Measurements from ENCODE around the gene NRG3.
"Not testable (repeated sequence)": the region's sequence is repeated elsewhere in the genome, so short reads cannot be mapped to it uniquely, and the experiment has no call there.

The NRG3 gene

DNA sequence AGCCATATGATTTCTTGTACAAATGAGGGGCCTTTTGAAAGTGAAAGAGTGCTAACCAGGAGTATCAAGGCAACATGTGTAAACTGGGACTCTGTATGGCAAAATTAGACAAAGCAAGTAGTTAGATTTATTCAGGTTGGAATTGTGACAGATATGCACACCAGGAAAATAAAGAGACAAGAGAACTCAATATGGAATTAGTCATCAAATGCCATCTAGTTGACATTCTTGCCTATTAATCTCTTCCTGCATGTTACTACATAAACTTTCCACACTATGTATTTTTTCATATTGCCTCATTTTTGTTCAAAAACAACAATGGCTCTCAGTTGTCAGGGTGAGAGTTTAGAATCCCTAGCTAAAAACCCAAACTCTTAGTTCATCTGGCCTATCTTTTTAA is 799.0 kb downstream of the NRG3 start:
- no peak for DNase-seq
- no peaks in the 10 kb centered on the region for H3K36me3 ChIP-seq (replicated peaks)
- TF ChIP-seq, protein P1, sequence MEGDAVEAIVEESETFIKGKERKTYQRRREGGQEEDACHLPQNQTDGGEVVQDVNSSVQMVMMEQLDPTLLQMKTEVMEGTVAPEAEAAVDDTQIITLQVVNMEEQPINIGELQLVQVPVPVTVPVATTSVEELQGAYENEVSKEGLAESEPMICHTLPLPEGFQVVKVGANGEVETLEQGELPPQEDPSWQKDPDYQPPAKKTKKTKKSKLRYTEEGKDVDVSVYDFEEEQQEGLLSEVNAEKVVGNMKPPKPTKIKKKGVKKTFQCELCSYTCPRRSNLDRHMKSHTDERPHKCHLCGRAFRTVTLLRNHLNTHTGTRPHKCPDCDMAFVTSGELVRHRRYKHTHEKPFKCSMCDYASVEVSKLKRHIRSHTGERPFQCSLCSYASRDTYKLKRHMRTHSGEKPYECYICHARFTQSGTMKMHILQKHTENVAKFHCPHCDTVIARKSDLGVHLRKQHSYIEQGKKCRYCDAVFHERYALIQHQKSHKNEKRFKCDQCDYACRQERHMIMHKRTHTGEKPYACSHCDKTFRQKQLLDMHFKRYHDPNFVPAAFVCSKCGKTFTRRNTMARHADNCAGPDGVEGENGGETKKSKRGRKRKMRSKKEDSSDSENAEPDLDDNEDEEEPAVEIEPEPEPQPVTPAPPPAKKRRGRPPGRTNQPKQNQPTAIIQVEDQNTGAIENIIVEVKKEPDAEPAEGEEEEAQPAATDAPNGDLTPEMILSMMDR (IDR thresholded peaks at IDR 0.05; ENCODE audit: low read depth, low read length, missing control alignments): no peak
- no peak overlapping the region for H3K27ac ChIP-seq
- H3K27me3 ChIP-seq (replicated peaks): no peaks in the 10 kb centered on the region
- no peak overlapping the region for H3K4me3 ChIP-seq (ENCODE audit: low read depth, low read length)
- in situ Hi-C loops (cut with HindIII; ENCODE audit: low pct_ligation_motif_present, low sequenced_read_pairs): no loop called here

DNA sequence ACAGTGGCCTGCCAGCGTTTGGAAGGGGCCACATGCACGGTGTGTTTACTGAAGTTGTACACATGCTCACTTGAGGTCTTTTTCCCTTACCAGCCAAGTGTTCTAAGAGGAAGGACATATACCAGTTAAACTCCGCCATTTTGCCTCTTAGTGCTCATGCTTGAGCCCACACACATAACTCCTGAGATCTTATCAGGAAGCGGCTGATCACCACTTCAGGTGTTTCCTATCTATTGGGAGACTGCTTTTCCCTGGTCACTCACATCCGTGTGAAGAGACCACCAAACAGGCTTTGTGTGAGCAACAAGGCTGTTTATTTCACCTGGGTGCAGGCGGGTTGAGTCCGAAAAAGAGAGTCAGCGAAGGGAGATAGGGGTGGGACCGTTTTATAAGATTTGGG is 802.9 kb downstream of the NRG3 start:
- H3K4me3 ChIP-seq (ENCODE audit: low read depth, low read length); in situ Hi-C loops (cut with HindIII; ENCODE audit: low pct_ligation_motif_present, low sequenced_read_pairs); H3K36me3 ChIP-seq (replicated peaks); H3K27ac ChIP-seq; DNase-seq; H3K27me3 ChIP-seq (replicated peaks): not testable (repeated sequence)

DNA sequence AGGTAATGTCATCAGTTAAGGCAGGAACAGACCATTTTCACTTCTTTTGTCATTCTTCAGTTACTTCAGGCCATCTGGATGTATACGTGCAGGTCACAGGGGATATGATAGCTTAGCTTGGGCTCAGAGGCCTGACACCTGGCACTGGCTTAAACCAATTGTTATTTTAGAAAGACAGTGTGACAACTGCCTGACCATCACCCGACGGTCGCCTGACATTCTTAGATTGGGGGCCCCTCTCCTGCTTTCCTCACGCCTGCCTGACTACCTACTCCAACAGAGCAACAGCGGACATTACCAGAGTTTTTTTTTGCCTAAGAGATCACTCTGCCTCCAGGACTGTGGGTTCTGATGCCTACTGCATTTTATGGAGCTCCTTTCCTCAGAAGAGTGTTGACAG is 803.5 kb downstream of the NRG3 start:
- H3K36me3 ChIP-seq (replicated peaks); H3K27me3 ChIP-seq (replicated peaks); H3K4me3 ChIP-seq (ENCODE audit: low read depth, low read length); in situ Hi-C loops (cut with HindIII; ENCODE audit: low pct_ligation_motif_present, low sequenced_read_pairs); DNase-seq; H3K27ac ChIP-seq: not testable (repeated sequence)

DNA sequence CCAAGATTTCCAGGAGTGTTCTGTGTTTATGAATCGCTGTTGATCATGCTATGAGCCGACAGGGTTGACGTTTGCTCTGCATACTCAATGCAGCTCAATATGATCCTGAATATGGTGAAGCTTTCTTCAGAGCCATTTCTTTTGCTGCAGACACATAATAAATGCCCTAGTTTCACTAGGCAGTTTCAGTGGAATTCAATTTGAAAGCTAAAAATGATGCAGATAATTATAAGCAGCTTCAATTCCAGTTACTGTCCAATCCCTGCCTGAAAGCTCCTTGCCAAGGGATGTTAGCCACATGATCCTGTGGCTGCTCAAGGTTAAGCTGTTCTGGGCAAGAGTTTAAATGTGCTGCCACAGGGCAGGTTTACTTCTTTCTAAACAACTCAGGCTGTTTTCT is 805.6 kb downstream of the NRG3 start:
- no peaks in the 10 kb centered on the region for H3K27me3 ChIP-seq (replicated peaks)
- H3K36me3 ChIP-seq (replicated peaks): no peaks in the 10 kb centered on the region
- DNase-seq: no peak
- TF ChIP-seq, protein P1 (IDR thresholded peaks at IDR 0.05; ENCODE audit: low read depth, low read length, missing control alignments): no peak
- in situ Hi-C loops (cut with HindIII; ENCODE audit: low pct_ligation_motif_present, low sequenced_read_pairs): no loop called here
- no peak overlapping the region for H3K4me3 ChIP-seq (ENCODE audit: low read depth, low read length)
- no peak overlapping the region for H3K27ac ChIP-seq

DNA sequence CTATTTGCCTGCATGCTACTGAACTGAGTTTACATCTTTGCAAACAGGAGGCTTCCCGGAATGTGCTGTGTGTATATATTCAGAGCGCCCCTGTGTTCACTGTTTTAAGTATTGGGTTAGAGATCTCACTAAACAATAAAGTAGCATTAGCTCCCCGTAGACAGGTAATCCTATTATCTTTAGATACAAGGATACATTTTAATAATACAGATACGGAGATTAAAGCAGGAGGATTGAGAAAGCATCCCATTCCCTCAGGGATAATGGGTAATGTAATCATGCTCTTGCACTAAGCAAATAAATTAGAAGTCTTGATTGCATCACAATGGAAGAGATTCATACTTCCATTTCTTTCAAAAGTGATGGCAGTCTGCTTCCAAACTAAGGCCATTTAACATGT is 809.0 kb downstream of the NRG3 start:
- no peak overlapping the region for H3K4me3 ChIP-seq (ENCODE audit: low read depth, low read length)
- no peaks in the 10 kb centered on the region for H3K36me3 ChIP-seq (replicated peaks)
- in situ Hi-C loops (cut with HindIII; ENCODE audit: low pct_ligation_motif_present, low sequenced_read_pairs): no loop called here
- no peak for DNase-seq
- no peaks in the 10 kb centered on the region for H3K27me3 ChIP-seq (replicated peaks)
- TF ChIP-seq, protein P1 (IDR thresholded peaks at IDR 0.05; ENCODE audit: low read depth, low read length, missing control alignments): no peak
- no peak overlapping the region for H3K27ac ChIP-seq

DNA sequence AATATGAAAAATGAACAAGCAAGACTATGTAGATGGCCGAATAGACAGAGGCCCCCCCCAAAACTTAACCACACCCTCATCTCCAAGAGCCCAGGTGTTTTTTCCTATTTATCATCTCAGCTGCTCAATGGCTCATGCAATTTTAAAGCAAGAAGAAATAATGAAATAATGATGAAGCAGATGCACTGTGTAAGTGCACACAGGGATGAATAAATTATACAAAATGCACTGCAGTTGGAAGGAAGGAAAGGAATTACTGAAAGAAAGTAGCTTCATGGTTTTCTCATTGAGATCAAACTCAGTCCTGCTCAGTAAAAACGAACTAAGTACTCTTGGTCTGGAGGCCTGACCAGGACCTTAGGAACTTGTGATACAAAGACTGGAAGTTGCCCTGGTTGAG is 810.1 kb downstream of the NRG3 start:
- in situ Hi-C loops (cut with HindIII; ENCODE audit: low pct_ligation_motif_present, low sequenced_read_pairs): no loop called here
- Histone ChIP-seq H3K36me3 (replicated peaks) (no peaks in the 10 kb centered on the region), H3K27ac (no peak overlapping the region), H3K27me3 (replicated peaks) (no peaks in the 10 kb centered on the region), H3K4me3 (ENCODE audit: low read depth, low read length) (no peak overlapping the region)
- TF ChIP-seq, protein P1 (IDR thresholded peaks at IDR 0.05; ENCODE audit: low read depth, low read length, missing control alignments): no peak
- no peak for DNase-seq

DNA sequence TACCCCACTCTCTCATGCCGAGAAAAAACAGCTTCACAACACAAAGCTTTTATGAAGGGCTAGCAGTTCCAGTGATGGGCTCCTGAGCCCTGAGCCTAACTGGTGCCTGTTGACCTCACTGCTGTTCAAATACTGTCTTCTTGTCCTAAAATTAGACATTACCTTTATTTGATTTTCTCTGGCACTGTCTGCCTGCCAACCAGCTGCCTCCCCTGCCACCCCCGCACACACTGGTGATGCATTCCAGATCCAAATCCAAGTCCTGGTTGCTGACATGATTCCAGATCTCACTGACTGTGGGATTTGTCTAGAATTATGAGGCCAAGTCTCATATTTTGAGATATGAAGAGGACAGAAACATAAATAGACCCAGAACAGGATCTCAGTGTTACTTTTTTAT is 816.2 kb downstream of the NRG3 start:
- in situ Hi-C loops (cut with HindIII; ENCODE audit: low pct_ligation_motif_present, low sequenced_read_pairs): no loop called here
- H3K27ac ChIP-seq: no peak overlapping the region
- H3K4me3 ChIP-seq (ENCODE audit: low read depth, low read length): no peak overlapping the region
- DNase-seq: no peak
- no peaks in the 10 kb centered on the region for H3K36me3 ChIP-seq (replicated peaks)
- TF ChIP-seq, protein P1 (IDR thresholded peaks at IDR 0.05; ENCODE audit: low read depth, low read length, missing control alignments): no peak
- H3K27me3 ChIP-seq (replicated peaks): no peaks in the 10 kb centered on the region

Measured in brain microvascular endothelial cell (primary cell).